Measurements from ENCODE around the gene SNRNP200. TPM values are rescaled to one million over a fixed set of nuclear protein-coding genes. Genes with fewer than 3 reads are reported as not detected.

SNRNP200 gene
- total RNA-seq, 1 donor from 2014 or later: 97.3 TPM

- no peak for FAIRE-seq
- H3K9me3 Mint-ChIP-seq (ENCODE audit: unreplicated experiment): no peaks in the 10 kb centered on the region
- Histone ChIP-seq H4K20me1 (ENCODE audit: insufficient read depth, low read length) (peaks cover 7% of the 10 kb centered on the region), H3K79me2 (ENCODE audit: insufficient read depth, low read length) (no peaks in the 10 kb centered on the region), H2AFZ (ENCODE audit: low read depth, low read length) (no peak overlapping the region), H3K4me2 (ENCODE audit: low read length) (no peak overlapping the region), H3K27me3 (ENCODE audit: insufficient read depth, low read length) (no peaks in the 10 kb centered on the region), H3K9me3 (ENCODE audit: insufficient read depth, low read depth, low read length) (no peaks in the 10 kb centered on the region), H3K36me3 (ENCODE audit: insufficient read depth, low read length) (peaks cover 14% of the 10 kb centered on the region), H3K27ac (ENCODE audit: low read depth, low read length) (no peak overlapping the region), H3K4me3 (ENCODE audit: insufficient read depth, low read depth, low read length) (no peak overlapping the region), H3K4me1 (ENCODE audit: insufficient read depth, low read length) (peaks cover 19% of the 10 kb centered on the region), H3K9ac (ENCODE audit: low read length) (no peak overlapping the region)
- H3K4me3 Mint-ChIP-seq (ENCODE audit: unreplicated experiment): no peak overlapping the region
- no peaks in the 10 kb centered on the region for H3K27me3 Mint-ChIP-seq (ENCODE audit: low read depth, unreplicated experiment)
- H3K4me1 Mint-ChIP-seq (ENCODE audit: low read depth, unreplicated experiment): peaks cover 12% of the 10 kb centered on the region
- TF ChIP-seq CTCF (IDR thresholded peaks at IDR 0.05; ENCODE audit: insufficient read depth, low read depth, low read length) (no peak), EZH2 (IDR thresholded peaks at IDR 0.05; ENCODE audit: insufficient read depth, low read length) (no peak)
- H3K27ac Mint-ChIP-seq (ENCODE audit: unreplicated experiment): no peak overlapping the region
- DNase-seq (ENCODE audit: low read depth): no peak
- peaks cover 12% of the 10 kb centered on the region for H3K36me3 Mint-ChIP-seq (ENCODE audit: low read depth, unreplicated experiment)
These were observed 56.7 kb downstream of the SNRNP200 start for GRCh38 chr2:96248624-96249023.

- peaks cover 12% of the 10 kb centered on the region for H3K4me1 Mint-ChIP-seq (ENCODE audit: low read depth, unreplicated experiment)
- H4K20me1 ChIP-seq (ENCODE audit: insufficient read depth, low read length): peaks cover 7% of the 10 kb centered on the region
- no peaks in the 10 kb centered on the region for H3K79me2 ChIP-seq (ENCODE audit: insufficient read depth, low read length)
- DNase-seq (ENCODE audit: low read depth): no peak
- TF ChIP-seq CTCF (IDR thresholded peaks at IDR 0.05; ENCODE audit: insufficient read depth, low read depth, low read length) (no peak), EZH2 (IDR thresholded peaks at IDR 0.05; ENCODE audit: insufficient read depth, low read length) (no peak)
- no peaks in the 10 kb centered on the region for H3K27me3 ChIP-seq (ENCODE audit: insufficient read depth, low read length)
- no peak overlapping the region for H3K27ac Mint-ChIP-seq (ENCODE audit: unreplicated experiment)
- H3K9ac ChIP-seq (ENCODE audit: low read length): no peak overlapping the region
- peaks cover 19% of the 10 kb centered on the region for H3K4me1 ChIP-seq (ENCODE audit: insufficient read depth, low read length)
- no peak for FAIRE-seq
- no peaks in the 10 kb centered on the region for H3K9me3 ChIP-seq (ENCODE audit: insufficient read depth, low read depth, low read length)
- no peak overlapping the region for H2AFZ ChIP-seq (ENCODE audit: low read depth, low read length)
- H3K36me3 Mint-ChIP-seq (ENCODE audit: low read depth, unreplicated experiment): peaks cover 8% of the 10 kb centered on the region
- no peak overlapping the region for H3K4me3 ChIP-seq (ENCODE audit: insufficient read depth, low read depth, low read length)
- no peaks in the 10 kb centered on the region for H3K27me3 Mint-ChIP-seq (ENCODE audit: low read depth, unreplicated experiment)
- H3K4me3 Mint-ChIP-seq (ENCODE audit: unreplicated experiment): no peak overlapping the region
- no peak overlapping the region for H3K4me2 ChIP-seq (ENCODE audit: low read length)
- H3K9me3 Mint-ChIP-seq (ENCODE audit: unreplicated experiment): no peaks in the 10 kb centered on the region
- H3K27ac ChIP-seq (ENCODE audit: low read depth, low read length): no peak overlapping the region
- peaks cover 7% of the 10 kb centered on the region for H3K36me3 ChIP-seq (ENCODE audit: insufficient read depth, low read length)
These were observed 57.5 kb downstream of the SNRNP200 start for GRCh38 chr2:96247896-96248295.

- no peak overlapping the region for H3K9ac ChIP-seq (ENCODE audit: low read length)
- no peaks in the 10 kb centered on the region for H3K27me3 ChIP-seq (ENCODE audit: insufficient read depth, low read length)
- Mint-ChIP-seq H3K9me3 (ENCODE audit: unreplicated experiment) (no peaks in the 10 kb centered on the region), H3K27ac (ENCODE audit: unreplicated experiment) (no peak overlapping the region), H3K4me3 (ENCODE audit: unreplicated experiment) (no peak overlapping the region), H3K27me3 (ENCODE audit: low read depth, unreplicated experiment) (no peaks in the 10 kb centered on the region), H3K36me3 (ENCODE audit: low read depth, unreplicated experiment) (peaks cover 6% of the 10 kb centered on the region), H3K4me1 (ENCODE audit: low read depth, unreplicated experiment) (peaks cover 18% of the 10 kb centered on the region)
- no peak overlapping the region for H3K27ac ChIP-seq (ENCODE audit: low read depth, low read length)
- no peaks in the 10 kb centered on the region for H3K79me2 ChIP-seq (ENCODE audit: insufficient read depth, low read length)
- H3K4me2 ChIP-seq (ENCODE audit: low read length): no peak overlapping the region
- H3K4me3 ChIP-seq (ENCODE audit: insufficient read depth, low read depth, low read length): no peak overlapping the region
- no peak for TF ChIP-seq CTCF (IDR thresholded peaks at IDR 0.05; ENCODE audit: insufficient read depth, low read depth, low read length)
- FAIRE-seq (no peak), DNase-seq (ENCODE audit: low read depth) (no peak)
- H2AFZ ChIP-seq (ENCODE audit: low read depth, low read length): no peak overlapping the region
- no peaks in the 10 kb centered on the region for H3K9me3 ChIP-seq (ENCODE audit: insufficient read depth, low read depth, low read length)
- H4K20me1 ChIP-seq (ENCODE audit: insufficient read depth, low read length): peaks cover 2% of the 10 kb centered on the region
- peaks cover 20% of the 10 kb centered on the region for H3K4me1 ChIP-seq (ENCODE audit: insufficient read depth, low read length)
- H3K36me3 ChIP-seq (ENCODE audit: insufficient read depth, low read length): peaks cover 5% of the 10 kb centered on the region
These were observed 58.3 kb downstream of the SNRNP200 start for GRCh38 chr2:96247009-96247408.

All from astrocyte (in vitro differentiated cells and primary cell).